Measurements from ENCODE around the gene CCDC12.
A peak's percentile ranks its signal among the peaks of the same experiment; 100 is the strongest.

The CCDC12 gene

GRCh38 chr3:47007482-47008233 lies 31.1 kb upstream of the CCDC12 start:
- no peak for DNase-seq (ENCODE audit: low spot score)

GRCh38 chr3:47007001-47007400 lies 30.5 kb upstream of the CCDC12 start:
- DNase-seq (ENCODE audit: low spot score) = no peak

GRCh38 chr3:47006145-47006651 lies 29.7 kb upstream of the CCDC12 start:
- DNase-seq (ENCODE audit: low spot score) = no peak

- DNase-seq (ENCODE audit: low spot score) = no peak
Measured at GRCh38 chr3:47005212-47006144, 28.9 kb upstream of the CCDC12 start.

- DNase-seq (ENCODE audit: low spot score) = no peak
Measured at GRCh38 chr3:47004369-47005211, 28.0 kb upstream of the CCDC12 start.

GRCh38 chr3:47003461-47004368 lies 27.2 kb upstream of the CCDC12 start:
- DNase-seq (ENCODE audit: low spot score) = no peak

GRCh38 chr3:47003056-47003410 lies 26.5 kb upstream of the CCDC12 start:
- no peak for DNase-seq (ENCODE audit: low spot score)

- DNase-seq (ENCODE audit: low spot score) = no peak
Measured at GRCh38 chr3:47002171-47003055, 25.9 kb upstream of the CCDC12 start.

- no peak for DNase-seq (ENCODE audit: low spot score)
Measured at GRCh38 chr3:47001731-47002170, 25.2 kb upstream of the CCDC12 start.

GRCh38 chr3:47000922-47001730 lies 24.6 kb upstream of the CCDC12 start:
- DNase-seq (ENCODE audit: low spot score) = no peak

GRCh38 chr3:47000198-47000815 lies 23.8 kb upstream of the CCDC12 start:
- peak; percentile 81 for DNase-seq (ENCODE audit: low spot score)

GRCh38 chr3:46999516-47000197 lies 23.1 kb upstream of the CCDC12 start:
- no peak for DNase-seq (ENCODE audit: low spot score)

- no peak for DNase-seq (ENCODE audit: low spot score)
Measured at GRCh38 chr3:46998852-46999515, 22.4 kb upstream of the CCDC12 start.

GRCh38 chr3:46998121-46998851 lies 21.7 kb upstream of the CCDC12 start:
- peak; percentile 68 for DNase-seq (ENCODE audit: low spot score)

GRCh38 chr3:46997453-46998091 lies 21.0 kb upstream of the CCDC12 start:
- no peak for DNase-seq (ENCODE audit: low spot score)

All from AG08396 (cell line).